ENCODE measurements around the gene MRPL43.

The MRPL43 gene

GRCh38 chr10:100970914-100971811 lies 16.1 kb downstream of the MRPL43 start:
- H3K4me1 ChIP-seq, result no peaks in the 10 kb centered on the region
- TF ChIP-seq CTCF (IDR thresholded peaks at IDR 0.05; ENCODE audit: low read depth, low read length), result no peak
- H3K4me3 ChIP-seq (ENCODE audit: low read depth, low read length), result no peak overlapping the region
- H3K36me3 ChIP-seq, result no peaks in the 10 kb centered on the region
- no peaks in the 10 kb centered on the region for H3K27me3 ChIP-seq
- DNase-seq, result no peak
- H3K9me3 ChIP-seq, result no peaks in the 10 kb centered on the region

GRCh38 chr10:100970076-100970913 lies 17.0 kb downstream of the MRPL43 start:
- no peaks in the 10 kb centered on the region for H3K9me3 ChIP-seq
- H3K27me3 ChIP-seq, result no peaks in the 10 kb centered on the region
- no peak for TF ChIP-seq CTCF (IDR thresholded peaks at IDR 0.05; ENCODE audit: low read depth, low read length)
- H3K4me3 ChIP-seq (ENCODE audit: low read depth, low read length), result peak overlapping the region; percentile 68
- H3K4me1 ChIP-seq, result no peaks in the 10 kb centered on the region
- H3K36me3 ChIP-seq, result no peaks in the 10 kb centered on the region
- DNase-seq, result no peak

- peak; percentile 67 for DNase-seq
- TF ChIP-seq CTCF (IDR thresholded peaks at IDR 0.05; ENCODE audit: low read depth, low read length), result peak; percentile 61
- Histone ChIP-seq H3K4me3 (ENCODE audit: low read depth, low read length) (peak within 1 kb of the TSS; percentile 68), H3K4me1 (no peaks in the 10 kb centered on the region), H3K27me3 (no peaks in the 10 kb centered on the region), H3K9me3 (no peaks in the 10 kb centered on the region), H3K36me3 (no peaks in the 10 kb centered on the region)
These were observed 17.9 kb downstream of the MRPL43 start, which contains the start of gene SEMA4G for GRCh38 chr10:100969187-100970075. Gene SEMA4G, plus strand, starts transcription at chr10:100969504. Its CDS starts 3,409 bp downstream, at chr10:100972913.

GRCh38 chr10:100968863-100969186 lies 18.5 kb downstream of the MRPL43 start:
- no peaks in the 10 kb centered on the region for H3K36me3 ChIP-seq
- no peak for DNase-seq
- H3K4me3 ChIP-seq (ENCODE audit: low read depth, low read length), result peak overlapping the region; percentile 43

More at GRCh38 chr10:100968863-100969186, 18.5 kb downstream of the MRPL43 start:
- no peak for TF ChIP-seq CTCF (IDR thresholded peaks at IDR 0.05; ENCODE audit: low read depth, low read length)
- Histone ChIP-seq H3K9me3 (no peaks in the 10 kb centered on the region), H3K27me3 (no peaks in the 10 kb centered on the region), H3K4me1 (no peaks in the 10 kb centered on the region)
